Coronary artery (tissue), 2 donors: ENCODE data around the gene PLEKHG7.

Experiments used
- DNase-seq: peaks from one replicate; pipeline ENCODE4 v3.0.0-alpha.2; 2017; ENCODE audit warnings: low spot score
- H3K27ac ChIP-seq, 2 donors: fragments of 200-600 bp; sonication (generic); one replicate each; pipeline ENCODE4 v1.5.1; 2016 to 2019
- H3K4me3 ChIP-seq: fragments of 200-600 bp; sonication (generic); 2 replicates; pipeline ENCODE4 v1.5.1; 2016; ENCODE audit warnings: mild to moderate bottlenecking, moderate library complexity
- TF ChIP-seq, protein P1 (sequence below): fragments of 200-600 bp; sonication (generic); IDR thresholded peaks from one replicate; pipeline ENCODE4 v1.5.1; 2019; ENCODE audit warnings: antibody characterized with exemption

The PLEKHG7 gene

DNA sequence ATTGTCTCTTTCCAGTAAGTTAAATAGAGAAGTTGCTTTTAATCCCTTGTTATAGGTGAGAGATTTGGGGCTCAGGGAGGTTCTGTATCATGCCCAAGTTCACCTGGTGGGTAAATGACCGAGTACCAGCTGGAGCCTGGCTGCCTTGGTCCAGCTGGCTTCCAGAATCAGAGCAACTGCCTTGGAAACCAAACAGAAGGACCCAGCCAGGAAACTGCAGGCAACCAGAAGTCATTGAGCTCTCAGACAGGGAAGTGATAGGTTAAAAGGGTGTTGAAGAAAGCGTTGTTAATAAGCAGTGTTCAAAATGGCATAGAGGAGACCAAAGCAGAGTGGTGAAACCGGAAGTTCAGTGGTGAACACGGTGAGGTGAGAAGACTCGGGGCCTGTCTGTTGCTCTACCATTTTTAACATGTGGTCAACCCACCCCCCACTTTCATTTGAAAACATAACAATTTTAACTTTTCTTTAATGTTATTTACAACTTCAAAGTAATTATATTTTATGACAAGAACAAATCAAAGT, 54.9 kb downstream of the PLEKHG7 start:
- H3K27ac ChIP-seq: no peak overlapping the region
- TF ChIP-seq, protein P1, sequence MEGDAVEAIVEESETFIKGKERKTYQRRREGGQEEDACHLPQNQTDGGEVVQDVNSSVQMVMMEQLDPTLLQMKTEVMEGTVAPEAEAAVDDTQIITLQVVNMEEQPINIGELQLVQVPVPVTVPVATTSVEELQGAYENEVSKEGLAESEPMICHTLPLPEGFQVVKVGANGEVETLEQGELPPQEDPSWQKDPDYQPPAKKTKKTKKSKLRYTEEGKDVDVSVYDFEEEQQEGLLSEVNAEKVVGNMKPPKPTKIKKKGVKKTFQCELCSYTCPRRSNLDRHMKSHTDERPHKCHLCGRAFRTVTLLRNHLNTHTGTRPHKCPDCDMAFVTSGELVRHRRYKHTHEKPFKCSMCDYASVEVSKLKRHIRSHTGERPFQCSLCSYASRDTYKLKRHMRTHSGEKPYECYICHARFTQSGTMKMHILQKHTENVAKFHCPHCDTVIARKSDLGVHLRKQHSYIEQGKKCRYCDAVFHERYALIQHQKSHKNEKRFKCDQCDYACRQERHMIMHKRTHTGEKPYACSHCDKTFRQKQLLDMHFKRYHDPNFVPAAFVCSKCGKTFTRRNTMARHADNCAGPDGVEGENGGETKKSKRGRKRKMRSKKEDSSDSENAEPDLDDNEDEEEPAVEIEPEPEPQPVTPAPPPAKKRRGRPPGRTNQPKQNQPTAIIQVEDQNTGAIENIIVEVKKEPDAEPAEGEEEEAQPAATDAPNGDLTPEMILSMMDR: no peak
- no peak for DNase-seq
- no peak overlapping the region for H3K4me3 ChIP-seq

DNA sequence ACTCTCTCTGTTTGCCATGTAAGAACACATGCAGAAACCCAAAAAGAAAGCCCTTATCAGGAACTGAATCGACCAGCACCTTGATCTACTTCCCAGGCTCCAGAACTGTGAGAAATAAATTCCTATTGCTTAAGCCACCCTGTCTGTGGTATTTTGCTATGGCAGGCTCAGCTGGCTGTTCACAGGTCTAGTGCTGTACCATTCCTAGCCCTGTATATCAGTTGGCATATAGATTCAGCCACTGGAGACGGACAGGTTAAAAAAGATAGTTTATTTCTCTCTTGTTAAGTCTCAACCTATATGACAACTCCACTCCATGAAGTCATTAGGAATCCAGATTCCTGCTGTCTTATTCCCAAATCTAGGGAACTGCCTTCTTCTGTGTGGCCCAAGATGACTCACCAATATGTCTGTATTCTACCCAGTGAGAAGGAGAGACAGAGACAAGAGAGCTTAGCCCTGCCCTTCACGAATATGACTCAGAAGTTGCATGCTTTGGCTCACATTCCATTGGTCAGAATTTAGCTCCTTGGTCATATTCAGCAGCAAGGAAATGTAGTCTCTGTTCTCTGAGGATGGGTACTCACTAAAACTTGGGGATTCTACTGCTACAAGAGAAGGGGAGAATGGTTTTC, 57.0 kb downstream of the PLEKHG7 start:
- H3K4me3 ChIP-seq: no peak overlapping the region
- TF ChIP-seq, protein P1: no peak
- no peak for DNase-seq
- H3K27ac ChIP-seq: no peak overlapping the region

DNA sequence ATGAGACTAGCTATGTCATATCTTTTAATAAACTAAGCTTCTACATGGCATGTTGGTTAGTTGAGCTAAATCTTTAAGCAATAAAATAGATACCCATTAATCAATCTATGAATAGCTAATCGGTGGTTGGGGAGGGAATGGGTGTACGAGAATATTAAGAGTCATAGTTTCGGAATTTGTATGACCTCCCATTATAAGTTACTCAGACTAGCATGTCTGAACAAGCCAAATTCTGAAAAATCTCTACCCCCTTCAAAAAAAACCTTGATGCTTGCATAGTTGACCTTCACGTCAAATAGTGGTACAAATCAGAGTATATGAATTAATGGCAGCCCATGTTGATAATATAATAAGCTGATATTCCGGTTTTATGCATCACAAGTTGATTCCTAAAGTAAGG, 60.0 kb downstream of the PLEKHG7 start:
- Histone ChIP-seq H3K27ac (no peak overlapping the region), H3K4me3 (no peak overlapping the region)
- TF ChIP-seq, protein P1: no peak
- no peak for DNase-seq

DNA sequence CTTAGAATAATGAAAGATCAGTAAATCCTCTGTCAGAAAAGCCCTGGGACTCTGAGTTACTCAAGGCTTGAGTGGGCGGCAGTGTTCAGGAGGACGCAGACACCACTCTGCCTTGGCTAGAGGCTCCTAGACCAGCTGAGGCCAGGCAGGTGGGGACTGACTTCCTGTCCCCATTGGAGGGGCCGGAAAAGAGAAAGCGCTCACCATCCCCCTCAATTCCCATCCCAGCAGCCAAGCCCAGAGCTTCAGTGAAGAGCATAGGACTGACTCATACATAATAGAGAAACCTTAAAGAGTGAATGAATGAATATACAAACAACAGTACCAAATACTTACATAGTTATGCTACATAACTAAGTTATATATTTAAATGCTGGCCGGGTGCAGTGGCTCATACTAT, 62.0 kb downstream of the PLEKHG7 start:
- Histone ChIP-seq H3K4me3 (no peak overlapping the region), H3K27ac (no peak overlapping the region)
- TF ChIP-seq, protein P1: no peak
- DNase-seq: no peak

DNA sequence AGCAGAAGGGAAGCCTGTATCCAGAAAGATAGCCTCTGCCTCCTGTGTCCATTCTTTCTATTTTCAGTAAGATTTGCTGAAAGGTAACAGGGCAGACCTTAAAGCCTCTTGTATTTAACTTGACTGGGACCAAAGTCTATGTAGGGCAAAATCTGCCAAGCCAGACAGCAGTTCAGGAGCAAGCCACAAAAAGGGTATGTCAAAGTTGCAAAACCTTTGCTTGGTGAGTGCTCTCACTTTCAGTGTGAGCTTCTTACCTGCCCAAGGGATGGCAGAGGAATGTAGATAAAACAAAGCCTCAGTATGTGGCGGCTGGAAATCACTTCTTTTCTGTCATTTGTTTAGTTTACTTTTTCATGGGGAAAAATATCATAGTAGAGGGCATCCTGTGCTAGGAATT, 63.1 kb downstream of the PLEKHG7 start:
- Histone ChIP-seq H3K27ac (no peak overlapping the region), H3K4me3 (no peak overlapping the region)
- no peak for DNase-seq
- TF ChIP-seq, protein P1: no peak

DNA sequence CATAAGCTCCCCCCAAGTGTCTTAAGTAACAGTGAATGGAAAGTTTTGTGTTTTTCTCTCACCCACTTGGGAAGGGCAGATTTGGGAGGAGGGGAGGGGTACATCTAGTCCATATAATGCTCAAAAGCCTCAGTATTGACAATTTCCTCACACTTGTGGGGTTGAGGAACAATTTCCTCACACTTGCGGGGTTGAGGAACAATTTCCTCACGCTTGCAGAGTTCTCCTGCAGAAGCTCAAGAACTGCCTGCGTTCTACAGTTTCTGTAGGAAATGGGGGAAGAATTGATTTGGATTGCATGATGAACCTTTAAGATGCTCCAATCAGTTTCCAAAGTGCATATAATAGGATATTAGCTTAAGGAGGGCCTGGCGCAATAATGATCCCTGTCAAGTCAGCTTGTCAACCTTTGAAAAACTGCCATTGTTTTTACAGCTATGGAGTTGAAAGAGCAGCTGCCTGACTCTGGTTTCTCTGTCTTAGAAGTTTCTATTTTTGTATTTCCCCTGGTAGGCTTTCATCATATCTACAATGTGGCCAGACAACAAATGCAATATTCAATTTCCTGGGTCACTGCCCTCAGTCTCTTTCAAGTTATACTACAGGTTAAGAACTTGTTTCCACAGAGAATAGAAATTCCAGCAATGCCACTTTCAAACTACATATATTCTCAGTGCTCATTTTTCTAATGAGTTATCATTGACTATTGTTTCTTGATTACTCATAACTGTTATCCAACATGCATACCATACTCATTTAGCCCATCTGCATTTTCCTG, 66.5 kb downstream of the PLEKHG7 start:
- no peak for DNase-seq
- TF ChIP-seq, protein P1: no peak
- peak overlapping the region in 1 of 2 donors; percentile 51 for H3K27ac ChIP-seq
- no peak overlapping the region for H3K4me3 ChIP-seq

DNA sequence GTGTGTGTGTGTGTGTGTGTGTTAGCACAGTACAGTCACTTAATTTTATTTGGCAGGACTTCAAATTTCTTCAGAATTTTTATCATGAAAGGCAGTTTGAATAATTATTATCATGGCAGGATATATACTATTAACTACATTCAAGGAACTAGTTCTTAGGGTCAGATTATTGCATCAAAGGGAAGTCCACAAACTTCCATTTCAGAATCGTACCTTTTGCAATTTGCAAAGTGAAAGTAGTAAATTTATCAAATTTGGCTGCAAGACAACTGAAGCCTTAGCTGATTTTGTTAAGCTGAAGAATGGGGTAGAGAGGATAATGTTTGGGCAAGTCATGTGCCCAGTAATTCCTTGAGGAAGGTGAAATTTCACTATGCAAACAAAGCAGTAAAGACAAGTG, 68.2 kb downstream of the PLEKHG7 start:
- no peak for DNase-seq
- TF ChIP-seq, protein P1: no peak
- Histone ChIP-seq H3K4me3 (no peak overlapping the region), H3K27ac (no peak overlapping the region)
